ENCODE results near the gene NLE1.

GRCh38 chr17:35162755-35163154, 20.7 kb upstream of the NLE1 start:
- no peak for TF ChIP-seq POLR2A (IDR thresholded peaks at IDR 0.05)
- TF ChIP-seq, protein P1, sequence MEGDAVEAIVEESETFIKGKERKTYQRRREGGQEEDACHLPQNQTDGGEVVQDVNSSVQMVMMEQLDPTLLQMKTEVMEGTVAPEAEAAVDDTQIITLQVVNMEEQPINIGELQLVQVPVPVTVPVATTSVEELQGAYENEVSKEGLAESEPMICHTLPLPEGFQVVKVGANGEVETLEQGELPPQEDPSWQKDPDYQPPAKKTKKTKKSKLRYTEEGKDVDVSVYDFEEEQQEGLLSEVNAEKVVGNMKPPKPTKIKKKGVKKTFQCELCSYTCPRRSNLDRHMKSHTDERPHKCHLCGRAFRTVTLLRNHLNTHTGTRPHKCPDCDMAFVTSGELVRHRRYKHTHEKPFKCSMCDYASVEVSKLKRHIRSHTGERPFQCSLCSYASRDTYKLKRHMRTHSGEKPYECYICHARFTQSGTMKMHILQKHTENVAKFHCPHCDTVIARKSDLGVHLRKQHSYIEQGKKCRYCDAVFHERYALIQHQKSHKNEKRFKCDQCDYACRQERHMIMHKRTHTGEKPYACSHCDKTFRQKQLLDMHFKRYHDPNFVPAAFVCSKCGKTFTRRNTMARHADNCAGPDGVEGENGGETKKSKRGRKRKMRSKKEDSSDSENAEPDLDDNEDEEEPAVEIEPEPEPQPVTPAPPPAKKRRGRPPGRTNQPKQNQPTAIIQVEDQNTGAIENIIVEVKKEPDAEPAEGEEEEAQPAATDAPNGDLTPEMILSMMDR (IDR thresholded peaks at IDR 0.05): no peak
- no peak for TF ChIP-seq POLR2AphosphoS5 (IDR thresholded peaks at IDR 0.05)
